Measurements from ENCODE around the gene ASRGL1.
"Not testable (repeated sequence)": the region's sequence is repeated elsewhere in the genome, so short reads cannot be mapped to it uniquely, and the experiment has no call there.

ASRGL1 gene

DNA sequence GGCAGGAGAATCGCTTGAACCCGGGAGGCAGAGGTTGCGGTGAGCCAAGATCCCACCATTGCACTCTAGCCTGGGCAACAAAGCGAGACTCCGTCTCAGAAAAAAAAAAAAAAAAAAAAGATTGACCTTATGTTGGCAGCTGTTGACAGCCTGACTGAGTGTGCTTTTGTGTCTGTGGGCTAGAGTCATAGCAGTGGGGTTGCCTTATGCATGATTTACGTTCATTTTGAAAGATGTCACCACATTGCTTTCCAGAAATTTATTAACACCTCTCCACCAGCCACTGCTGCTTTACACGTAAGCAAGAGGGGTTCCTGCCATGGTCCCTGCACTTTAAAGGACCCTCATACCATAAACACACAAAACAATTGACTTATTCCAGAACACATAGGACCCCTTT is 21.0 kb downstream of the ASRGL1 start:
- Histone ChIP-seq H2AFZ (ENCODE audit: low read length) (no peak overlapping the region), H3K36me3 (ENCODE audit: insufficient read depth, low read length) (no peaks in the 10 kb centered on the region), H3F3A (ENCODE audit: low read depth) (no peaks in the 10 kb centered on the region), H3K27me3 (ENCODE audit: insufficient read depth, low read length, poor library complexity, severe bottlenecking) (no peaks in the 10 kb centered on the region), H3K9me2 (replicated peaks; ENCODE audit: low read depth, low read length) (no peaks in the 10 kb centered on the region), H4K20me1 (ENCODE audit: insufficient read depth, low read length, poor library complexity, severe bottlenecking) (no peaks in the 10 kb centered on the region), H3K9ac (ENCODE audit: low read depth, low read length, poor library complexity, severe bottlenecking) (no peak overlapping the region), H3K9me3 (ENCODE audit: insufficient read depth, low read depth, low read length) (no peaks in the 10 kb centered on the region), H3K4me2 (ENCODE audit: low read depth, low read length, poor library complexity, severe bottlenecking) (no peak overlapping the region), H3K79me2 (ENCODE audit: insufficient read depth, low read length) (no peaks in the 10 kb centered on the region), H3K4me3 (ENCODE audit: low read length, poor library complexity, severe bottlenecking) (no peak overlapping the region), H3K4me1 (ENCODE audit: insufficient read depth, low read length, poor library complexity, severe bottlenecking) (no peaks in the 10 kb centered on the region)
- TF ChIP-seq, protein P1, sequence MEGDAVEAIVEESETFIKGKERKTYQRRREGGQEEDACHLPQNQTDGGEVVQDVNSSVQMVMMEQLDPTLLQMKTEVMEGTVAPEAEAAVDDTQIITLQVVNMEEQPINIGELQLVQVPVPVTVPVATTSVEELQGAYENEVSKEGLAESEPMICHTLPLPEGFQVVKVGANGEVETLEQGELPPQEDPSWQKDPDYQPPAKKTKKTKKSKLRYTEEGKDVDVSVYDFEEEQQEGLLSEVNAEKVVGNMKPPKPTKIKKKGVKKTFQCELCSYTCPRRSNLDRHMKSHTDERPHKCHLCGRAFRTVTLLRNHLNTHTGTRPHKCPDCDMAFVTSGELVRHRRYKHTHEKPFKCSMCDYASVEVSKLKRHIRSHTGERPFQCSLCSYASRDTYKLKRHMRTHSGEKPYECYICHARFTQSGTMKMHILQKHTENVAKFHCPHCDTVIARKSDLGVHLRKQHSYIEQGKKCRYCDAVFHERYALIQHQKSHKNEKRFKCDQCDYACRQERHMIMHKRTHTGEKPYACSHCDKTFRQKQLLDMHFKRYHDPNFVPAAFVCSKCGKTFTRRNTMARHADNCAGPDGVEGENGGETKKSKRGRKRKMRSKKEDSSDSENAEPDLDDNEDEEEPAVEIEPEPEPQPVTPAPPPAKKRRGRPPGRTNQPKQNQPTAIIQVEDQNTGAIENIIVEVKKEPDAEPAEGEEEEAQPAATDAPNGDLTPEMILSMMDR (conservative IDR thresholded peaks at IDR 0.05; ENCODE audit: low read length) = no peak
- TF ChIP-seq EZH2phosphoT487 (IDR thresholded peaks at IDR 0.05; ENCODE audit: borderline replicate concordance) = no peak

DNA sequence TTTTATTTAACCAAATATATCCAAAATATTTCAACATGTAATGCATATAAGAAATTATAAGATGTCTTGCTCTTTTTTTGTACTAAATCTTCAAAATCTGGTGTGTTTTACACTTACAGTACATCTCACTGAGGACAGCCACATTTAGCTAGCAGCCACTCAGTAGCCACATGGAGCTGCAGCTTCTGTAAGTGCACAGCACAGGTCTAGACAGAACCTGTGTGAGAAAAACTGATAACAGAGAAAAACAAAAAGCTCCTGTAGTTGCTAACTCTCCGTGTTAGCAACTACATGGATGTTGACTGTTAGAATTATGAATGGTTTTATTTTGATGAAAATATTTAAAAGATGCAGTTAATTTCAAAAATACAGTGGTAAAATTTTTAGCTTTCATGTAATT is 22.2 kb downstream of the ASRGL1 start:
- TF ChIP-seq, protein P1 (conservative IDR thresholded peaks at IDR 0.05; ENCODE audit: low read length) = no peak
- no peak for TF ChIP-seq EZH2phosphoT487 (IDR thresholded peaks at IDR 0.05; ENCODE audit: borderline replicate concordance)
- Histone ChIP-seq H2AFZ (ENCODE audit: low read length) (no peak overlapping the region), H3K4me2 (ENCODE audit: low read depth, low read length, poor library complexity, severe bottlenecking) (no peak overlapping the region), H3K36me3 (ENCODE audit: insufficient read depth, low read length) (no peaks in the 10 kb centered on the region), H3K4me1 (ENCODE audit: insufficient read depth, low read length, poor library complexity, severe bottlenecking) (no peaks in the 10 kb centered on the region), H3K4me3 (ENCODE audit: low read length, poor library complexity, severe bottlenecking) (no peak overlapping the region), H3F3A (ENCODE audit: low read depth) (no peaks in the 10 kb centered on the region), H3K27me3 (ENCODE audit: insufficient read depth, low read length, poor library complexity, severe bottlenecking) (no peaks in the 10 kb centered on the region), H3K9me2 (replicated peaks; ENCODE audit: low read depth, low read length) (no peaks in the 10 kb centered on the region), H3K9me3 (ENCODE audit: insufficient read depth, low read depth, low read length) (no peaks in the 10 kb centered on the region), H4K20me1 (ENCODE audit: insufficient read depth, low read length, poor library complexity, severe bottlenecking) (no peaks in the 10 kb centered on the region), H3K79me2 (ENCODE audit: insufficient read depth, low read length) (no peaks in the 10 kb centered on the region), H3K9ac (ENCODE audit: low read depth, low read length, poor library complexity, severe bottlenecking) (no peak overlapping the region)

DNA sequence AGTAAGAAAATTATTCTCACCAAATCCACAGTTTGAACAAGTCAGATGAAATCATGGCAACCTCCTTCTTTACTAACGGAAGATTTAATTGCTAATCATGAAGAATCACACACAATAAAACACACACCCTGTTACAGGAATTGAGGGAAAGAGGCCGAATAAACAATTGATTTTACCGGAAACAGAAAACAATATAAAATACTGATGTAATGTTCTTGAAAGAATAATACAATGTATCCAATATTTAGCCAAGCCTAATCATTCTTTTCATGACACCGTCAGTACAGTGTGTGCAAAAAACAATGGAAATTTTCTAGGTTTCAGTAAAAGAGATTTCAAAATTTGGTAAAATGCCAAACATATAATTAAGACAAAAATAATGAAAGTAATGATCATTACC is 23.4 kb downstream of the ASRGL1 start:
- TF ChIP-seq, protein P1 (conservative IDR thresholded peaks at IDR 0.05; ENCODE audit: low read length) = no peak
- no peak for TF ChIP-seq EZH2phosphoT487 (IDR thresholded peaks at IDR 0.05; ENCODE audit: borderline replicate concordance)

DNA sequence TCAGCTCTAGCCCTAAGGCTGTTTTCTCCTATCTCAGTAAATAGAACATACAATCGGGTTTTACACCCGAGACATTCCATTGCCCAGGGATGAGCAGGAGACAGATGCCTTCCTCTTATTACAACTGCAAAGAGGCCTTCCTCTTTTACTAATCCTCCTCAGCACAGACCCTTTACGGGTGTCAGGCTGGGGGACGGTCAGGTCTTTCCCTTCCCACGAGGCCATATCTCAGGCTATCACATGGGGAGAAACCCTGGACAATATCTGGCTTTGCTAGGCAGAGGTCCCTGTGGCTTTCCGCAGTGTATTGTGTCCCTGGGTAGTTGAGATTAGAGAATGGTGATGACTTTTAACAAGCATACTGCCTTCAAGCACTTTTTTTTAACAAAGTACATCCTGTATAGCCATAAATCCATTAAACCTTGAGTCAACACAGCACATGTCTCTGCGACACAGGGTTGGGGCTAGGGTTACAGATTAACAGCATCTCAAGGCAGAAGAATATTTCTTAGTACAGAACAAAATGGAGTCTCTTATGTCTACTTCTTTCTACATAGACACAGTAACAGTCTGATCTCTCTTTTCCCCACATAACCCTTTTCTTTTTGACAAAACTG is 31.7 kb downstream of the ASRGL1 start:
- not testable (repeated sequence) for H3F3A ChIP-seq (ENCODE audit: low read depth); H2AFZ ChIP-seq (ENCODE audit: low read length); H3K9me3 ChIP-seq (ENCODE audit: insufficient read depth, low read depth, low read length); H3K79me2 ChIP-seq (ENCODE audit: insufficient read depth, low read length); H3K9me2 ChIP-seq (replicated peaks; ENCODE audit: low read depth, low read length); H3K27me3 ChIP-seq (ENCODE audit: insufficient read depth, low read length, poor library complexity, severe bottlenecking); H3K9ac ChIP-seq (ENCODE audit: low read depth, low read length, poor library complexity, severe bottlenecking); H4K20me1 ChIP-seq (ENCODE audit: insufficient read depth, low read length, poor library complexity, severe bottlenecking); H3K4me2 ChIP-seq (ENCODE audit: low read depth, low read length, poor library complexity, severe bottlenecking); H3K4me3 ChIP-seq (ENCODE audit: low read length, poor library complexity, severe bottlenecking); H3K36me3 ChIP-seq (ENCODE audit: insufficient read depth, low read length); H3K4me1 ChIP-seq (ENCODE audit: insufficient read depth, low read length, poor library complexity, severe bottlenecking)

More for the DNA sequence above, 23.4 kb downstream of the ASRGL1 start:
- Histone ChIP-seq H3K4me3 (ENCODE audit: low read length, poor library complexity, severe bottlenecking) (no peak overlapping the region), H3K36me3 (ENCODE audit: insufficient read depth, low read length) (no peaks in the 10 kb centered on the region), H3K4me1 (ENCODE audit: insufficient read depth, low read length, poor library complexity, severe bottlenecking) (no peaks in the 10 kb centered on the region), H3K9me2 (replicated peaks; ENCODE audit: low read depth, low read length) (no peaks in the 10 kb centered on the region), H3K9ac (ENCODE audit: low read depth, low read length, poor library complexity, severe bottlenecking) (no peak overlapping the region), H3F3A (ENCODE audit: low read depth) (no peaks in the 10 kb centered on the region), H3K4me2 (ENCODE audit: low read depth, low read length, poor library complexity, severe bottlenecking) (no peak overlapping the region), H2AFZ (ENCODE audit: low read length) (no peak overlapping the region), H3K9me3 (ENCODE audit: insufficient read depth, low read depth, low read length) (no peaks in the 10 kb centered on the region), H3K27me3 (ENCODE audit: insufficient read depth, low read length, poor library complexity, severe bottlenecking) (no peaks in the 10 kb centered on the region), H4K20me1 (ENCODE audit: insufficient read depth, low read length, poor library complexity, severe bottlenecking) (no peaks in the 10 kb centered on the region), H3K79me2 (ENCODE audit: insufficient read depth, low read length) (no peaks in the 10 kb centered on the region)
